ENCODE data around the gene C15orf62.

C15orf62 gene

GRCh38 chr15:40769274-40770146 is at the start of gene C15orf62:
Gene C15orf62, plus strand, starts transcription at chr15:40769980. Its CDS starts 516 bp downstream, at chr15:40770496.
- no peak for DNase-seq

GRCh38 chr15:40721701-40722100 is 48.1 kb upstream of the C15orf62 start:
- no peak for DNase-seq

- no peak for DNase-seq
Observed at GRCh38 chr15:40722354-40722753, 47.4 kb upstream of the C15orf62 start.

- no peak for DNase-seq
Observed at GRCh38 chr15:40722934-40723333, 46.8 kb upstream of the C15orf62 start.

GRCh38 chr15:40723919-40724318 is 45.9 kb upstream of the C15orf62 start:
- no peak for DNase-seq

GRCh38 chr15:40731034-40731433 is 38.7 kb upstream of the C15orf62 start:
- no peak for DNase-seq

- no peak for DNase-seq
Observed at GRCh38 chr15:40736575-40736974, 33.2 kb upstream of the C15orf62 start.

GRCh38 chr15:40737048-40737447 is 32.7 kb upstream of the C15orf62 start:
- DNase-seq, result no peak

GRCh38 chr15:40739047-40739446 is 30.7 kb upstream of the C15orf62 start:
- DNase-seq, result no peak

- DNase-seq, result no peak
Observed at GRCh38 chr15:40739854-40740253, 29.9 kb upstream of the C15orf62 start.

- no peak for DNase-seq
Observed at GRCh38 chr15:40743485-40743901, 26.3 kb upstream of the C15orf62 start.

GRCh38 chr15:40743921-40744814 is 25.6 kb upstream of the C15orf62 start:
- no peak for DNase-seq

- DNase-seq, result no peak
Observed at GRCh38 chr15:40744815-40745152, 25.0 kb upstream of the C15orf62 start.

GRCh38 chr15:40746916-40747418 is 22.8 kb upstream of the C15orf62 start:
- no peak for DNase-seq

GRCh38 chr15:40747685-40748631 is 21.8 kb upstream of the C15orf62 start:
- no peak for DNase-seq

- no peak for DNase-seq
Observed at GRCh38 chr15:40749151-40749630, 20.6 kb upstream of the C15orf62 start.

GRCh38 chr15:40750885-40751284 is 18.9 kb upstream of the C15orf62 start:
- DNase-seq, result no peak

GRCh38 chr15:40751745-40752144 is 18.0 kb upstream of the C15orf62 start:
- no peak for DNase-seq

- DNase-seq, result peak; percentile 66
Observed at GRCh38 chr15:40754574-40754882, 15.3 kb upstream of the C15orf62 start.

GRCh38 chr15:40754883-40755811 is 14.6 kb upstream of the C15orf62 start, which contains the start of gene RMDN3:
Gene RMDN3, minus strand, starts transcription at chr15:40755254. Its CDS starts 471 bp downstream, at chr15:40754783.
- peak; percentile 96 for DNase-seq

GRCh38 chr15:40755812-40756208 is 14.0 kb upstream of the C15orf62 start:
- DNase-seq, result no peak
